Stimulated activated CD8-positive, alpha-beta memory T cell treated with anti-CD3 and anti-CD28 coated beads, Interleukin-15, amount 100 ng/mL, for 4 hours (primary cell): Measurements from ENCODE around the gene ENDOU.

Experiments used
- DNase-seq, 2 donors: peaks; one replicate each; pipeline ENCODE4 v3.0.0-alpha.2; 2020; ENCODE audit warnings: low read depth in 2 of 2

Gene ENDOU

GRCh38 chr12:47757840-47758583 is 32.7 kb upstream of the ENDOU start:
- DNase-seq: no peak

DNA sequence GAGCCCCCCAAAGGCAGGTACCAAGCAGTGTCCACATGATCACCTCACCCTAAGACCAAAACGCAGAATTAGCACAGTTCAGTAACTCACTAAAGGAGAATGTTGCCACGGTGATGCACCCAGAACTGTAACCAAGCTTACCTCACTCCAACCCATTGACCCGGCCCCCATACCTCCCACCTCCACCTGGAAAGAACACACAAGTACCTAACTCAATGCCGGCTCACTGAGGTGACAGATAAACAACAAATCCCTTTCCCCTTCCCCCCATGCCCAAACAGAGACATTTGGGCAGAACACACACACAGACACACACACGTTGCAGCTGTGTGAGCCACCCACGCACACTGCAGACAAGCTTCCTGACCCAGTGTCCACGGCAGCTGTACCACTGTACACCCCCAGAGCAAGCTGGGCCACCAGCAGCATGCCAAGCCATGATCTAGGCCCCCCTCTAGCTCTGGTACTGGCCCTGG is 32.1 kb upstream of the ENDOU start:
- DNase-seq: no peak

DNA sequence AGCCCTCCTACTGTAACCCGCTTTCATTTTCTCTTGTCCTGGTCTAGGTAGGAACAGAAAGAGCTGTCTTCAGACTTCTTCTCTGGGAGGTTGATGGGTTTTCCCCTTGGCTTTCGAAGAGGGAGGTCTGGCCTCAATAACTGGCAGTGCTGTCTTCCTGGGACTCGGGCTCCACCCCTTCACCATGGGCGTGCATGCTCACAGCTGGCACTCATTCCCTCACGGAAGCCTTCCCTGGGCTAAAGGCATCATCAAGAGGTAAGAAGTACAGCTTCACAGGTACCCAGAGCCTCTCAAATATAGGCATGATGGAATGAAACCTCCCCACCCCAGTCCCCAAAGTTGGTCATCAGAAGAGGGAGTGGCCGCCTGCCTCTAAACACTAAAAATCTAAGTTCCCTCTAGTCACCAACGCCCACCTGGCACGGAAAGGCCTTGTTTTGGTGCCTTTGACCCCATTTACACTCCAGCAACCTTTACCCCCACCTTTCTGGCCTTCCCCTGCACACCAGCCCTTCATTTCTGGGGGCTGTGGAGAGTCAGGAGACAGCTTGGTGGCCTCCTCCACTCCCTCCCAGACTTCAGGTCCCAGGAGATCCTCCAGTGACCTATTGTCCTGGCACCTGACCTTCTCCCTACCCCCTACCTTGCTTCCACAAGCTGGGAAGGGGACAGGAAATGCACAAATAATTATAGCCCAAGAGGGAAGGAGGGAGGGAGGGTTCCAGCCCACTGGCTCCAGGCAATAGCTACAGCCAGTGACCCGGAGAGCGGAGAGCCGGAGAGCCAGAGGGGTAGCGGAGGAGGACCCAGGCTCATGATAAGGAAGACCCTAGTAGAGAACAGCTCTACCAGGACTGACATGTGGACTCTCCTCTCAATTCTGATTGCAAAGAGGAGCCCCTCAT is 30.6 kb upstream of the ENDOU start:
- no peak for DNase-seq

DNA sequence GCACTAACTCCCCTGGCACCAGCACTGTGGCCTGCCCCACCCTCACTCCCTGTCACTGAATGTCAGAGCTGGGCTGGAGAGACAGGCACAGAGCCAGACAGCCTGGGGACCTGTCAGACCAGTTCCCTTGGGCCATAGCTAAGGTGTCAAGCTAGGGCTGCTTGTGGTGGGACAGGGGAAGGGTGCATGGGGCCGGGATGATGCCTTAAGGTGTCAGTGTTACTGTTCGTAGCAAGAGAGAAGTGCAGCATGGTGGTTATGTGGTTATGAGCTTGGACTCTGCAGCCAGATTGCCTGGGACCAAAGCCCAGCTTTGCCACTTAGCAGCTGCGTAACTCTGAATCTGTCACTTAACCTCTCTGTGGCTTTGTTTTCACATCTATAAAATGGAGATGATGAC is 29.6 kb upstream of the ENDOU start:
- DNase-seq: no peak

- no peak for DNase-seq
Observed at GRCh38 chr12:47754126-47754525, 28.8 kb upstream of the ENDOU start.

- no peak for DNase-seq
Observed at GRCh38 chr12:47753021-47754001, 28.0 kb upstream of the ENDOU start.

DNA sequence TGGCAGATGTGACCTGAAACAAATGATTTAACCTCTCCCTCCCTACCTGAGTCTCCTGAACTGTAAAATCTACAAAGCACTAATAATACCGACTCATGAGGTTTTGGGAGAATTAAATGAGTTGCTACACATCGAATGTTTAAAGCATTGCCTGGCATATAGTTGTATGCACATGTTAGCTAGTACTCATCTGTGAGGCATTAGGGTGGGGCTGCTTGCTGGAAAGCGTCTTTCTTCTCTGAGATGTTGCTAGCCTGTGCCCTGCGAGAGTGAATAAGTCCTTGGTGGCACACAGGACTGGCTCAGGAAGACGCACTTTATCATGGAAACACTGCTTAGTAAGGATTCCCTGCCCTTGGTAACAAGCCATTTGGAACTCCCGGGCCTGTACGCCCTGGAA is 27.3 kb upstream of the ENDOU start:
- DNase-seq: no peak

DNA sequence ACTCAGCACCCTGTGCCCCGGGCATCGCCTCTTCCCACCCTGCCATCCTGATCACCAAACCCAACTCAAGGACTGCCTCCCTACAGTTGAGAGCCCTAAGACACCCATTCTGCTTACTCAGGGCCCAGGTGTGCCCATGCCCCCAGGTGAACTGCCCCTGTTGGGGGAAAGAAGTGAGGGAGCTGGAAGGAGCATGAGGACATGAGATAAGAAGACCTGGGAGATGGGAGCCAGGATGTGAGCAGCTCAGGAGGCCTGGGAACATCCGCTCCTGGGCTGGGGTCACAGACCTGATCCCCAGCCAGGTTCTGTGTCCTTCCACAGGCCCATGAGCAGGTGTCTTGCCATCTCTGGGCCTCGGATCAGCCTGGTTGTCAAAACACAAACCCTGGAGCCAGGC is 26.8 kb upstream of the ENDOU start:
- no peak for DNase-seq

DNA sequence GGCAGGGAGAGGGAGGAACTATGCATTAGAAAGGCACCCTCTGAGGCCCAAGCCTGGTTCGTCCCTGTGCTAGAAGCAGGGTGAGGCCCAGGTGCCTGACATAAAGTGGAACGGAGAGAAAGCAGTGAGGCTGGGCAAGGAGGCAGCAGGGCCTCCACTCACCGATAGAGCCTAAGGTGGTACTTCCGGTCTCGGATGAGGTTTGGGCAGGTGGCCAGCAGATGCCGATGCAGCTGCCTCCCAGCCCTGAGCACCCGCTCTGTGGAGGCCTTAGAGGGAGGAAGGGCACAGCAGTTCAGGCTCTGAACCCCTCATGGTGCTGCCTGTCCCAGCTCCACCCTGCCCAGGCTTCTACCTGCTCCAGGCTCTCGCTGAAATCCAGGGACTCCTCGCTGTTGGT is 26.3 kb upstream of the ENDOU start:
- DNase-seq: no peak

DNA sequence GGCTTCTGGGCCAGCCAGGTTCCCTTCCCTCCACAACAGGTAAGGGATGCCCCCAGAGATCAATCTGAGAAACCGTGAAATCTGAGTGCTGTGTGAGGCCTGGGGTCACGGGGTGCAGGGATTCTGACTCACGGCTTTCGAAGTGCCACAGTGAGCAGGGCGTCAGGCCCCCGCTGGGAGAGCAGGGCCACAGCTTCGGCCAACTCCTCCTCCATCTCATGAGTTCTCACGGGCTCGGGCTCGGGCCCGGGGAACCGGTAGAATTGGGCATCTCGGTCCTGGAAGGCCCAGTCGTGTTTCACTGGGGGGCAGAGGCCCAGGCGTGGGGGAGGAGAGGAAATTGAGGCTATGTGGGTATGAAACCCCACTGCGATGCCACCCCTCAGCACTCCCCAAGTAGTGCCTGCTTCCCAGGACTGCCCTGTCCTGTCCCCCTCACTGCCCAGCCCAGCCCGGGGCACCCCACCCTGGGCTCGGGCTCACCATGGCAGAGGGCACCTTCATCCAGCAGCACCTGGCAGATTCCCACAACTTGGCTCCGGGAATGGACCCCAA is 25.7 kb upstream of the ENDOU start:
- DNase-seq: no peak

- no peak for DNase-seq
Observed at GRCh38 chr12:47750229-47750798, 25.0 kb upstream of the ENDOU start.

DNA sequence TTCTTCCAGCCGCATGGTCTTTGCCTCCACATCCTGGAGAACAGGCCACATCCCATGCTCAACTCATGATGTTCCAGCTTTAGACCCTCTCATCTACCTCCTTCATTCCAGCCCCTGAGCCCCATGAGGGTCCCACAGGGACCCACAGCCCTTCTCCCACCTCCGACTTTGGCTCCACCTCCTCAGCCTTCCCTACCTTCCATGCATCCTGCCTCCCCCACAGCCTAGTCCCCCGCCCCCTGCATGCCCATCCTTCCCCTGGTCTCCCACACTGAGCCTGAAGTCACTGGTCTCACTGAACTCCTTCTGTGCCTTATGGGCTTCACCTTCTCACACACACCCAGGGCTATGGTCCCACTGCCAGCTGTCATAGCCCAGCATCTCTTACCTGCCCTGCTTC is 23.6 kb upstream of the ENDOU start:
- no peak for DNase-seq

DNA sequence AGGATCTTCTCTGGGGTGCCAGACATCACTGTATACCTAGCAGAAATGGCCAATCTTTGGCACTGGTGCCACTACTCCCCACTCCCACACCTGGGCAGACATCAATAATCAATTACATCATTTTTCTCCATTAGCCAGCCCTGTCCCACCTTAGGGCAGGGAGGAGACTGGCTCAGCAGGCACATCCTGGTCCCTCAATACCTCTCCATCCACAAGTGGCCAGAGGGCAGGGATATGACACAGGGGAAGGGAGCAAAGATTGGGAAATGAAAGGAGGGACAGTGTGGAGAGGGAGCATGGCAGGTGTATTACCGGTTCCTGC is 23.2 kb upstream of the ENDOU start:
- DNase-seq: no peak

DNA sequence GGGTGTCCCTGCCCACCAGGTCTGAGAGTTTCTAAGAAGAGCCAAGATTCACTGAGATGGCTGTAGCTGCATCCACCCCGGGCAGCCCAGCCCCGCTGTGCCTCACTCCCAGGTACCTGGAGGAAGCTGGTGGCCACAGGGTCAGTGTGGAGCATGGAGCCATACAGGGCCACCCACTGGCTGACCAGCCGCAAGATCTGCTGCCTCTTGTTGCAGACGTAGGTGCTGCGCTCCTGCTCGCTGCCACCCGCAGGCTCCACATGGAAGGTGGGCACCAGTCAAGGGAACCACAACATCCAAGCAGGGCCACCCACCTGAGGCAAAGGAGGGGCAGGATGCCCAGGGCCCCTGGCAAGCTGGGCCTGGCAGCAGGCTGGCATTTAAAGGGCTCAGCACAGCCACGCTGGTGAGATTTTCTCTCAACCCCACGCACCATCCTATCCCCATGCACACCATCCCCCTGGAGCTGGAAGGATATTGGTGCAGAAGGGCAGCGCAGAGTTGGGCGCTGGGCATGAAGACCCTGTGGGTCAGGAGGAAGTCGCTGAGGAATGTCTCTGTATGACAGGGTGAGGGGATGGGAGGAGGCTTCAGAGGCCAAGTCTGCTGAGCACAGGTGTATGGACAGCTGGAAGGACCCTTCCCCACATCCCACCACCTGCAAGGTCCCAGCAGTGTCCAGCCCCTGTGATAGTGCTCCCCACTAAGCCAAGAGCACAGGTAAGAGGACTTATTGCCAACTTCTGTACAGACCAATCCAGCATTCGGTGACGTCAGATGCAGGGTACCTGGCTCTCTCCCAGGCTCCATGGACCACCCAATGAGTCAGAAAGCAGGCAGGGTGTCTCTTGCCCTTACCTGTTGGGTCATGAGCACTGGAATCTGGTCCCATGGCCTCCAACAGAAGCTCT is 22.6 kb upstream of the ENDOU start:
- no peak for DNase-seq

- DNase-seq: no peak
Observed at GRCh38 chr12:47747126-47747525, 21.8 kb upstream of the ENDOU start.

DNA sequence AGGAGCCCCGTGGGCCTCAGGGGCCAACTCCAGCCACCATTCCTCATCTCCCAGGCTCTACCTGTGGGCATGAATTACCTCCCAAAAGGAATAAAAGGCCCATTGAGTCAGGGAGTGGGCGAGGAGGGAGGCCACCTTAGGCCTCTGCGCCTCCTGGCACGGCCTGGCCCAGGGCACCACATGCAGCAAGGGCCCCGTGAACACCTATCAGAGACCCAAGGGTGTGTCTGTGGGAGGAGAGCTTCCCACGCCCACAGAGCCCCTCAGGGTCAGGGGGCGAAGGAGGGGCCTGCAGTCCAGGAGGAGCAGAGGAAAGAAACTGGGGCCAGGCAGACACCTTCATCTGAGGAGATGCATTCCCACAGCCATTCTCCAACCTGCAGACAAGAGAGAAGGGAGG is 21.2 kb upstream of the ENDOU start:
- DNase-seq: no peak

DNA sequence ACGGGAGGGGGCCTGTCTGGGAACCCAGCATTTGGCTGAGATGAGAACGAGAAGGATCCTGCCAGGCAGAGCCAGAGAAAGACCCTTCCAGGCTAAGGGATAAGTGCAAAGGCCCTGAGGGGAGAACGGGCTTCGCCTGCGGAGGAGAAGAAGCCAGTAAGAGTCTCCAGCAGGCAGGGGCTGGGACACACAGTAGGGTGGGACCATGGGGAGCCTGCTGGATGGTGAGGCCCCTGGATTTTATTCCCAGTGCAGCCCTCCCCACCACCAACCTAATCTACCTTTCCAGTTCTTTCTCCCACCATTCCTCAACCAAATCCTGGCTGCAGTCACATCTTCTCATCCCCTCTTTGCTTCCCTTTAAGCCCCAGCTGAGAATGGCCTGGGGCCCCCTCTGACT is 20.8 kb upstream of the ENDOU start:
- DNase-seq: no peak

- no peak for DNase-seq
Observed at GRCh38 chr12:47745485-47746041, 20.3 kb upstream of the ENDOU start.

DNA sequence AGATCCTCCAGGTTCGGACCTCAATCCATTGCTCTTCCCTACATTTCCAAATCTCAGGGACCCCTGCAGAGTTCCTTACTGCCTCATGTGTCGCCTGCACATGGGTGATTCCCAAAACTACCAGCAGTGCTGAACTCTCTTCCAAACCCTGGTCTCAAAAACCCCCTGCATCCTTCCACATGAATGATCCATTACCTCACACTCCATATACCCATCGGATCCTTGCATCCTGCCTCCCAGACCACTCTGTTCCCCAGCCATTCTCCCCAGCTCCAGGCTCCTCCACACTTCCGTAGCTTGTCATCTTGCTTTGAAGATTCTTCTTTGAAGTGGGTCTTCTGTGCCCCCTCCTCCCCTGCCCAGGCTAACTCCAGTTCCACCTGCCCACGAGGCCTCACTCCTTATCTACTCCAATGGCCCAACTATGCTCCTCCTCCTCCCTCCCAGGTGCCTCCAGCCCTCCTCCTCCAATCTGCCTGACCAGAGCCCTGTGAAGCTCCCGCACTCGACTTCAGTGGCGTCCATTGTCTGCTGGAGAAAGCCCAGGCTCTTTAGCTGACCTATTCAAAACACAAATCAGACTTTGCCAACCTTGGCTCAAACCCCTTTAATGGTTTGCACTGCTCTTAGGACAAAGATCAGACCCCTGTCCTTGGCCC is 19.6 kb upstream of the ENDOU start:
- DNase-seq: no peak
